ENCODE data around the gene CCDC87. TPM values are rescaled to one million over a fixed set of nuclear protein-coding genes. Genes with fewer than 3 reads are reported as not detected.

The CCDC87 gene
- total and polyA plus RNA-seq, 3 donors from 2014 or later: 14.4 to 37.2 (median 26.3) TPM

GRCh38 chr11:66555416-66555815 lies 37.4 kb downstream of the CCDC87 start:
- no peaks in the 10 kb centered on the region for H3K36me3 ChIP-seq (ENCODE audit: low read depth, missing control alignments)
- intact Hi-C loops (cut with DNase I; ENCODE audit: low total_unique reads): no loop called here
- 79 to 84% methylated on average over 3 of the region's 3 CpGs for WGBS, 2 donors
- H3K27ac ChIP-seq: no peak overlapping the region
- TF ChIP-seq CTCF (IDR thresholded peaks at IDR 0.05) (no peak), POLR2A (IDR thresholded peaks at IDR 0.05) (no peak)
- H3K9me3 ChIP-seq: no peaks in the 10 kb centered on the region
- no peaks in the 10 kb centered on the region for H3K27me3 ChIP-seq
- peaks cover 7% of the 10 kb centered on the region for H3K4me1 ChIP-seq
- no peak overlapping the region for H3K4me3 ChIP-seq
- DNase-seq: no peak

- no peak overlapping the region for H3K27ac ChIP-seq
- H3K4me3 ChIP-seq: no peak overlapping the region
- no peaks in the 10 kb centered on the region for H3K27me3 ChIP-seq
- intact Hi-C loops (cut with DNase I; ENCODE audit: low total_unique reads): no loop called here
- H3K4me1 ChIP-seq: peaks cover 7% of the 10 kb centered on the region
- no peak for DNase-seq
- WGBS, 2 donors: 82 to 90% methylated on average over 5 of the region's 5 CpGs
- TF ChIP-seq POLR2A (IDR thresholded peaks at IDR 0.05): no peak
- TF ChIP-seq CTCF (IDR thresholded peaks at IDR 0.05): no peak
- no peaks in the 10 kb centered on the region for H3K36me3 ChIP-seq (ENCODE audit: low read depth, missing control alignments)
- H3K9me3 ChIP-seq: no peaks in the 10 kb centered on the region
Observed at GRCh38 chr11:66554602-66555001, 38.3 kb downstream of the CCDC87 start.

- H3K4me1 ChIP-seq: peaks cover 7% of the 10 kb centered on the region
- no peaks in the 10 kb centered on the region for H3K36me3 ChIP-seq (ENCODE audit: low read depth, missing control alignments)
- H3K9me3 ChIP-seq: no peaks in the 10 kb centered on the region
- H3K27me3 ChIP-seq: no peaks in the 10 kb centered on the region
- WGBS, 2 donors: 92 to 98% methylated on average over 4 of the region's 4 CpGs
- TF ChIP-seq CTCF (IDR thresholded peaks at IDR 0.05) (no peak), POLR2A (IDR thresholded peaks at IDR 0.05) (no peak)
- H3K4me3 ChIP-seq: no peak overlapping the region
- intact Hi-C loops (cut with DNase I; ENCODE audit: low total_unique reads): no loop called here
- no peak for DNase-seq
- H3K27ac ChIP-seq: no peak overlapping the region
Observed at GRCh38 chr11:66550887-66551286, 42.0 kb downstream of the CCDC87 start.

GRCh38 chr11:66549696-66550095 lies 43.2 kb downstream of the CCDC87 start:
- Histone ChIP-seq H3K36me3 (ENCODE audit: low read depth, missing control alignments) (no peaks in the 10 kb centered on the region), H3K9me3 (no peaks in the 10 kb centered on the region), H3K27ac (no peak overlapping the region), H3K27me3 (no peaks in the 10 kb centered on the region), H3K4me1 (peaks cover 12% of the 10 kb centered on the region), H3K4me3 (no peak overlapping the region)
- TF ChIP-seq POLR2A (IDR thresholded peaks at IDR 0.05): no peak
- intact Hi-C loops (cut with DNase I; ENCODE audit: low total_unique reads): no loop called here
- 94 to 97% methylated on average over 3 of the region's 3 CpGs for WGBS, 2 donors
- DNase-seq: no peak

- peaks cover 12% of the 10 kb centered on the region for H3K4me1 ChIP-seq
- H3K4me3 ChIP-seq: no peak overlapping the region
- H3K27ac ChIP-seq: no peak overlapping the region
- no peaks in the 10 kb centered on the region for H3K27me3 ChIP-seq
- TF ChIP-seq CTCF (IDR thresholded peaks at IDR 0.05): no peak
- no peak for TF ChIP-seq POLR2A (IDR thresholded peaks at IDR 0.05)
- 65 to 67% methylated on average over 16 of the region's 16 CpGs for WGBS, 2 donors
- no peaks in the 10 kb centered on the region for H3K36me3 ChIP-seq (ENCODE audit: low read depth, missing control alignments)
- H3K9me3 ChIP-seq: no peaks in the 10 kb centered on the region
- no peak for DNase-seq
- intact Hi-C loops (cut with DNase I; ENCODE audit: low total_unique reads): no loop called here
Observed at GRCh38 chr11:66548774-66549630, 43.9 kb downstream of the CCDC87 start.

Data from testis (tissue), 3 donors.